GM12891 (cell line): Measurements from ENCODE around the gene RELT.

Source experiments
- PAX5 ChIP-seq: IDR thresholded peaks from 2 replicates; pipeline ENCODE4 v1.6.1; 2011; ENCODE audit warnings: low read length, moderate library complexity, mild to moderate bottlenecking; ENCODE audit not compliant: insufficient read depth, severe bottlenecking
- POLR2A ChIP-seq: IDR thresholded peaks from 2 replicates; pipeline ENCODE4 v1.6.1; 2011; ENCODE audit warnings: low read depth, low read length, control low read depth
- POLR2AphosphoS5 ChIP-seq: IDR thresholded peaks from 2 replicates; pipeline ENCODE4 v1.6.1; 2011; ENCODE audit warnings: low read depth, low read length, control low read depth
- POU2F2 ChIP-seq: IDR thresholded peaks from 2 replicates; pipeline ENCODE4 v1.6.1; 2011; ENCODE audit warnings: low read depth, mild to moderate bottlenecking, control low read depth, low read length, moderate library complexity
- SPI1 ChIP-seq: IDR thresholded peaks from 2 replicates; pipeline ENCODE4 v1.6.1; 2011; ENCODE audit warnings: low read depth, low read length, control low read depth
- TAF1 ChIP-seq: IDR thresholded peaks from 2 replicates; pipeline ENCODE4 v1.6.1; 2011; ENCODE audit warnings: low read depth, low read length, control low read depth

GRCh38 chr11:73384125-73384441 lies 7.9 kb downstream of the RELT start:
- TF ChIP-seq TAF1 (no peak), POLR2AphosphoS5 (no peak), POLR2A (no peak), PAX5 (no peak), SPI1 (no peak), POU2F2 (no peak)
